Vagina (tissue), 2 donors: ENCODE data around the gene PTPN12.
"Not testable (repeated sequence)": the region's sequence is repeated elsewhere in the genome, so short reads cannot be mapped to it uniquely, and the experiment has no call there.

Source experiments
- POLR2A ChIP-seq, 2 donors: fragments of 450-650 bp; IDR thresholded peaks; one replicate each; pipeline ENCODE4 v1.6.1; 2017; ENCODE audit warnings: antibody characterized with exemption in 2 of 2, mild to moderate bottlenecking in 2 of 2, moderate library complexity in 2 of 2
- TF ChIP-seq, protein P1 (sequence below), 3 experiments: fragments of 450-650 bp in 2 of 3; fragments of 200-600 bp in 1 of 3; sonication (generic) in 1 of 3; IDR thresholded peaks; one replicate each; pipeline ENCODE4 v1.5.1; 2017 to 2019; ENCODE audit warnings: antibody characterized with exemption in 3 of 3, mild to moderate bottlenecking in 2 of 3, moderate library complexity in 2 of 3

GRCh38 chr7:77534046-77534445, 3.0 kb upstream of the PTPN12 start:
- TF ChIP-seq, protein P1, sequence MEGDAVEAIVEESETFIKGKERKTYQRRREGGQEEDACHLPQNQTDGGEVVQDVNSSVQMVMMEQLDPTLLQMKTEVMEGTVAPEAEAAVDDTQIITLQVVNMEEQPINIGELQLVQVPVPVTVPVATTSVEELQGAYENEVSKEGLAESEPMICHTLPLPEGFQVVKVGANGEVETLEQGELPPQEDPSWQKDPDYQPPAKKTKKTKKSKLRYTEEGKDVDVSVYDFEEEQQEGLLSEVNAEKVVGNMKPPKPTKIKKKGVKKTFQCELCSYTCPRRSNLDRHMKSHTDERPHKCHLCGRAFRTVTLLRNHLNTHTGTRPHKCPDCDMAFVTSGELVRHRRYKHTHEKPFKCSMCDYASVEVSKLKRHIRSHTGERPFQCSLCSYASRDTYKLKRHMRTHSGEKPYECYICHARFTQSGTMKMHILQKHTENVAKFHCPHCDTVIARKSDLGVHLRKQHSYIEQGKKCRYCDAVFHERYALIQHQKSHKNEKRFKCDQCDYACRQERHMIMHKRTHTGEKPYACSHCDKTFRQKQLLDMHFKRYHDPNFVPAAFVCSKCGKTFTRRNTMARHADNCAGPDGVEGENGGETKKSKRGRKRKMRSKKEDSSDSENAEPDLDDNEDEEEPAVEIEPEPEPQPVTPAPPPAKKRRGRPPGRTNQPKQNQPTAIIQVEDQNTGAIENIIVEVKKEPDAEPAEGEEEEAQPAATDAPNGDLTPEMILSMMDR (IDR thresholded peaks at IDR 0.05): not testable (repeated sequence)
- TF ChIP-seq POLR2A (IDR thresholded peaks at IDR 0.05): not testable (repeated sequence)
